GM12874 (cell line): ENCODE data around the gene FAM124A.

Experiments
- TF ChIP-seq, protein P1 (sequence below): IDR thresholded peaks from 2 replicates; pipeline ENCODE4 v1.5.1; 2011; ENCODE audit warnings: low read depth, mild to moderate bottlenecking, control low read depth, low read length, moderate library complexity; ENCODE audit not compliant: insufficient read depth

FAM124A gene

DNA sequence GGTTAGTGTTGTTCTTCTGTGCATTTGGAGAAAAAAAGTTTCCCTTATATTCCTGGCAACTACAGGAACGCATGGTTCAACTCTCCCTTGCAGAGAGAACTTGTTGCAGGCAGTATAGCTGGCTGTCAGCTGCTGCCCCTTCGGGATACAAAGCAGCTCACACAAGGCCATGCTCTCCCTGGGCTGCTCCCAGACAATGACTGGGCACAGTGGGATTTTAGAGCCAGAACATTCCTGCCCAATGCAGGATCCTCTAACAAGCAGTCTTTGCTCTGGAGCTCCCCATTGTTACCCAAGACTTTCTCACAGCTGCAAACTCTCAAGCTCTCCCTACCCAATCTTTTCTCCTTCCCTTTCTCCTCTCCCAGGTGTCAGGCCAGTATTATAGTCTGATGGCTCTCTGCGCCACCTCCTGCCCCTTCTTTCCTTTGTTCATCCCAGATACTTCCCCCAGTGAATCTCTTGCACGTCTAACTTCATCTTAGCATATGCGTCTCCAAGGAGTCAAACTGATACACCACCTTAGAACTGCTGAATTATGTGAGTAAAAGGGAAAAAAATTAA lies 89.8 kb downstream of the FAM124A start:
- TF ChIP-seq, protein P1, sequence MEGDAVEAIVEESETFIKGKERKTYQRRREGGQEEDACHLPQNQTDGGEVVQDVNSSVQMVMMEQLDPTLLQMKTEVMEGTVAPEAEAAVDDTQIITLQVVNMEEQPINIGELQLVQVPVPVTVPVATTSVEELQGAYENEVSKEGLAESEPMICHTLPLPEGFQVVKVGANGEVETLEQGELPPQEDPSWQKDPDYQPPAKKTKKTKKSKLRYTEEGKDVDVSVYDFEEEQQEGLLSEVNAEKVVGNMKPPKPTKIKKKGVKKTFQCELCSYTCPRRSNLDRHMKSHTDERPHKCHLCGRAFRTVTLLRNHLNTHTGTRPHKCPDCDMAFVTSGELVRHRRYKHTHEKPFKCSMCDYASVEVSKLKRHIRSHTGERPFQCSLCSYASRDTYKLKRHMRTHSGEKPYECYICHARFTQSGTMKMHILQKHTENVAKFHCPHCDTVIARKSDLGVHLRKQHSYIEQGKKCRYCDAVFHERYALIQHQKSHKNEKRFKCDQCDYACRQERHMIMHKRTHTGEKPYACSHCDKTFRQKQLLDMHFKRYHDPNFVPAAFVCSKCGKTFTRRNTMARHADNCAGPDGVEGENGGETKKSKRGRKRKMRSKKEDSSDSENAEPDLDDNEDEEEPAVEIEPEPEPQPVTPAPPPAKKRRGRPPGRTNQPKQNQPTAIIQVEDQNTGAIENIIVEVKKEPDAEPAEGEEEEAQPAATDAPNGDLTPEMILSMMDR, result no peak

DNA sequence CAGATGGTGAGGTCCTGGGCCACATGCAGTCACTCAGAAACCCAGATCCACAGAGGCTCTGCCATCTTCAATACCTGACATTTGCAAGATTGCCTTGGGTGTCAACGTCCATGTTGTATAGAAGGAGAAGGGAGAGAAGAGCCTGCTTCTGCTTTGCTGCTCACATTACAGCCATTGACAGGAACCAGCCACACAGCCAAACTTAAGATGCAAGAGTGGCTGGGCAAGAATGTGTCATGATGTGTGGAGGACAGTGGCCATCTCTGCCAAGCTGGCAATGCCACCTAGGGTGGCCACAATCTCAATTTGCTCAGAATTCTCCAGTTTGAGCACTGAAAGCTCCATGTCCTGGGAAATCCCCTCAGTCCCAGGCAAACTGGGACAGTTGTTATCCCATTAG lies 91.4 kb downstream of the FAM124A start:
- TF ChIP-seq, protein P1, result no peak

DNA sequence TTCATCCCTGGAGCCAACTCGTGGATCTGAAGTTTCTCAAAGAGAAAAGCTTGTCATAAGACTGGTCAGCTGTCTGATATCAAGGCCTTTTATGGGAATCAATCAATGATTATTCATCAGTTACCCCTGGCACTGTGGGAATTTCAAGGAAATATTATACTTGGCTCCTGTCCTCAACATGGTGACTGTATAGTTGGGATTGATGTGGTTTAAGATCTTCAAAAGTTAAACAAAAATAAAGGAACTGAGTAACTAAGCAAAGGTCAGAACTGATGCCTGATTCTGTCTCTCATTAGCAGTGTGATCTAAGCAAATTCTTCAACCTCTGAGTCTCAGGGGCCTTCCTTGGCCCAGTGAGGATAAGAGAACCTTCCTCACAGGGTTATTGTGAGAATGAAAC lies 95.1 kb downstream of the FAM124A start:
- TF ChIP-seq, protein P1, result no peak

DNA sequence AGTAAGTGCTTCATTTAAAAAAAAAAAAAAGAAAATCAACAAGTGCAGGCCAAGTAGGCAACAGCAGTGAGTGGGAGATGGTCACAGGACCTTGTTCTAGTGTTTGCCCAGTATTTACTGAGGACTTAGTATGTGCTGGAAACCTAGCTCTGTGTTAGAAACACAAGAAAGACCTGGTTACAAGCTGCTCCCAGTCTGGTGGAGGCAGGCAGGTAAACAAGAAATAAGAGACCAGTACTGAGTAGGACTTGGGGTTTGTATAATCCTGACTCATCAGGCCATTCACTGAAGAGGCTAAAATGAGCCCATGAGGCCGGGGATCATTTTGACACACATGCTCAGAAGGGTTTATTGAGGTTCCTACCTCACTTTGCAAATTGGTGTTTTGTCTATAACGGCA lies 95.8 kb downstream of the FAM124A start:
- TF ChIP-seq, protein P1, result no peak

DNA sequence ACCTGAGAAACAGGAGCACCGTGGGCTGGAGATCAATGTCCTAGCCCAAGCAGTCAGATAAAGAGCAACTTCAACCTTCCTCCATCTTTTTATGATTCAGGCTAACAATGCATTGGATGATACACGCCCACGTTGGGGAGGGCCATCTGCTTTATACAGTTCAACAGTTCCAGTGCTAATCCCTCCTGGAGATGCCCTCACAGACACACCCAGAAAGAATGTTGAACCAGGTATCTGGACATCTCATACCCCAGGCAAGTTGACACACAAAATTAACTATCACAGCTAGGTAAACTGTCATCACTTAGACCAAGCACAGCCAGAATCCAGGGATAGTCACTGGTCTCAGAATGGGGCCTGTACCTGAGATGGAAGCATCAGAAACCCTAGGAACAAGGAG lies 96.7 kb downstream of the FAM124A start:
- TF ChIP-seq, protein P1, result no peak

DNA sequence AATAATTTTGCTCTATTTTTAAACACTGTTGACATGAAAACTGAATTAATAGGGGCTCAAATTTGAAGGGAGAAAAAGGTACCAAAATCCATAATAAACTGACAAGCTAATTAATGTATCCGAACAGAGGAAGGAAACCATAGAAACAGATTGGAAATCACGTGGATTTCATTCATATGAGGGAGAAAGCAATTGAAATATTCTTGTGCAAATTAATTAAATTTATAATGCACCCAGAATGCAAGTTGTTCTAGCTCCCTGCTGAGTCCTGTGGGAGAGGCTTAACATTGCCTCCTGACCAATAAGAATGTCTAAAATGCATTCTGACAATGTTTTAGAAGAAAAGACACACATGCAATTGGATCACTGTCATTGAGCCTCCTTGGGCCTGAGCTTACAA lies 99.6 kb downstream of the FAM124A start:
- TF ChIP-seq, protein P1, result no peak

DNA sequence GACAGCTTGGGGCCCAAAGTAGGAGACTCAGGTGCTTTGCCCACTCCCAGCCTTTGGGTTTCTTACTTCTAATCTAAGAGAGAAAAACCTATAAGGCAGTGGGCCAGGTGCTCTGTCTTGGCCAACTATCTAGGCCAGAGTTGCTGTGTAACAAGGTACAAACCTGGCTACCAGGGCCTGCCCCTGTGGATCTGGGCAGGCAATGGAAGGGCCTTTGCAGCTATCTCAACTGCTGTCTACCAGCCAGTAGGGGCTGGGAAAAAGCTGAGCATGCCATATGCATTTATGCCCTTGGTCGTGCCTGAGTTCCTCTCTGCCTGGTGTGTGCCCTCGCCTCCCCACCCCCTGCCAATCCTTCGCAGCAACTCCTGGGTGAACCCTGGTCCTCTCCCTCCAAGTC lies 100.6 kb downstream of the FAM124A start:
- TF ChIP-seq, protein P1, result no peak
